ENCODE results near the gene TMEM200B.

GRCh38 chr1:29105822-29106221 is 17.9 kb downstream of the TMEM200B start:
- no peak for TF ChIP-seq POLR2A (IDR thresholded peaks at IDR 0.05)
- TF ChIP-seq, protein P1, sequence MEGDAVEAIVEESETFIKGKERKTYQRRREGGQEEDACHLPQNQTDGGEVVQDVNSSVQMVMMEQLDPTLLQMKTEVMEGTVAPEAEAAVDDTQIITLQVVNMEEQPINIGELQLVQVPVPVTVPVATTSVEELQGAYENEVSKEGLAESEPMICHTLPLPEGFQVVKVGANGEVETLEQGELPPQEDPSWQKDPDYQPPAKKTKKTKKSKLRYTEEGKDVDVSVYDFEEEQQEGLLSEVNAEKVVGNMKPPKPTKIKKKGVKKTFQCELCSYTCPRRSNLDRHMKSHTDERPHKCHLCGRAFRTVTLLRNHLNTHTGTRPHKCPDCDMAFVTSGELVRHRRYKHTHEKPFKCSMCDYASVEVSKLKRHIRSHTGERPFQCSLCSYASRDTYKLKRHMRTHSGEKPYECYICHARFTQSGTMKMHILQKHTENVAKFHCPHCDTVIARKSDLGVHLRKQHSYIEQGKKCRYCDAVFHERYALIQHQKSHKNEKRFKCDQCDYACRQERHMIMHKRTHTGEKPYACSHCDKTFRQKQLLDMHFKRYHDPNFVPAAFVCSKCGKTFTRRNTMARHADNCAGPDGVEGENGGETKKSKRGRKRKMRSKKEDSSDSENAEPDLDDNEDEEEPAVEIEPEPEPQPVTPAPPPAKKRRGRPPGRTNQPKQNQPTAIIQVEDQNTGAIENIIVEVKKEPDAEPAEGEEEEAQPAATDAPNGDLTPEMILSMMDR (IDR thresholded peaks at IDR 0.05) = no peak
